HTERT RPE-1 (cell line): ENCODE measurements around the gene ITPRID1.
"Not testable (repeated sequence)": the region's sequence is repeated elsewhere in the genome, so short reads cannot be mapped to it uniquely, and the experiment has no call there.

Source experiments
- in situ Hi-C: fragments of 300-500 bp; cut with MboI; formaldehyde crosslinking; loops from 4 replicates; pipeline ENCODE4 v1.14.3; 2020; ENCODE audit warnings: low sequenced_read_pairs

Gene ITPRID1

GRCh38 chr7:31516680-31517502, 3.0 kb downstream of the ITPRID1 start:
- in situ Hi-C loops = no loop called here

- in situ Hi-C loops = no loop called here
These were observed 3.6 kb downstream of the ITPRID1 start for GRCh38 chr7:31517513-31517912.

GRCh38 chr7:31518766-31519165, 4.9 kb downstream of the ITPRID1 start:
- in situ Hi-C loops = no loop called here

GRCh38 chr7:31521336-31522010, 7.6 kb downstream of the ITPRID1 start:
- in situ Hi-C loops = no loop called here

GRCh38 chr7:31526864-31527263, 13.0 kb downstream of the ITPRID1 start:
- in situ Hi-C loops = no loop called here

GRCh38 chr7:31529103-31529502, 15.2 kb downstream of the ITPRID1 start:
- in situ Hi-C loops = no loop called here

GRCh38 chr7:31540651-31541185, 26.8 kb downstream of the ITPRID1 start:
- in situ Hi-C loops = not testable (repeated sequence)

GRCh38 chr7:31545549-31545948, 31.7 kb downstream of the ITPRID1 start:
- in situ Hi-C loops = no loop called here

GRCh38 chr7:31549611-31550010, 35.7 kb downstream of the ITPRID1 start:
- in situ Hi-C loops = no loop called here

- in situ Hi-C loops = no loop called here
These were observed 36.5 kb downstream of the ITPRID1 start for GRCh38 chr7:31550432-31550831.

GRCh38 chr7:31553661-31554081, 39.8 kb downstream of the ITPRID1 start:
- in situ Hi-C loops = no loop called here

GRCh38 chr7:31562002-31562401, 48.1 kb downstream of the ITPRID1 start:
- in situ Hi-C loops = no loop called here

- in situ Hi-C loops = no loop called here
These were observed 49.6 kb downstream of the ITPRID1 start for GRCh38 chr7:31563522-31563921.

GRCh38 chr7:31563951-31564350, 50.1 kb downstream of the ITPRID1 start:
- in situ Hi-C loops = no loop called here

GRCh38 chr7:31564661-31565060, 50.8 kb downstream of the ITPRID1 start:
- in situ Hi-C loops = no loop called here

- in situ Hi-C loops = no loop called here
These were observed 55.6 kb downstream of the ITPRID1 start for GRCh38 chr7:31569528-31569927.

GRCh38 chr7:31583526-31583925, 69.6 kb downstream of the ITPRID1 start:
- in situ Hi-C loops = no loop called here

GRCh38 chr7:31583942-31584341, 70.1 kb downstream of the ITPRID1 start:
- in situ Hi-C loops = no loop called here

- in situ Hi-C loops = no loop called here
These were observed 81.5 kb downstream of the ITPRID1 start for GRCh38 chr7:31595390-31595789.

GRCh38 chr7:31602041-31602625, 88.2 kb downstream of the ITPRID1 start:
- in situ Hi-C loops = no loop called here

- in situ Hi-C loops = no loop called here
These were observed 89.2 kb downstream of the ITPRID1 start for GRCh38 chr7:31603046-31603445.

GRCh38 chr7:31613604-31614003, 99.7 kb downstream of the ITPRID1 start:
- in situ Hi-C loops = no loop called here
